OCI-LY7 (cell line): Measurements from ENCODE around the gene IGSF9.

Experiments used
- CTCF ChIP-seq: fragments of 200-600 bp; sonication (generic); conservative IDR thresholded peaks from 2 replicates; pipeline ENCODE4 v1.5.1; 2014; ENCODE audit warnings: mild to moderate bottlenecking, antibody characterized with exemption, low read length, moderate library complexity, mixed read lengths
- EZH2phosphoT487 ChIP-seq: fragments of 200-600 bp; sonication (generic); IDR thresholded peaks from 2 replicates; pipeline ENCODE4 v1.6.1; 2018; ENCODE audit warnings: low read depth, borderline replicate concordance, mild to moderate bottlenecking, mixed run types, antibody characterized with exemption, low read length, moderate library complexity, mixed read lengths

- TF ChIP-seq EZH2phosphoT487, result no peak
- no peak for TF ChIP-seq CTCF
Measured at GRCh38 chr1:159897962-159898361, 47.5 kb downstream of the IGSF9 start.
